ENCODE results near the gene FBXL14.

- TF ChIP-seq CTCF (conservative IDR thresholded peaks at IDR 0.05; ENCODE audit: low read depth, low read length) (no peak), EZH2 (IDR thresholded peaks at IDR 0.05; ENCODE audit: borderline replicate concordance, low read depth, low read length, poor library complexity, severe bottlenecking) (no peak)
These were observed 62.6 kb downstream of the FBXL14 start for GRCh38 chr12:1531654-1532374.
